GM23338 (cell line): ENCODE data around the gene THSD4. TPM values are rescaled to one million over a fixed set of nuclear protein-coding genes. Genes with fewer than 3 reads are reported as not detected.

Experiments
- ATAC-seq: fragments of 200-7000 bp; cut with Tn5 transposase; 3 replicates; pipeline ENCODE4 v1.9.1; 2020
- DNase-seq: peaks from one replicate; pipeline ENCODE4 v3.0.0-alpha.2; 2015; ENCODE audit warnings: low spot score
- H2AFZ ChIP-seq: fragments of 200-600 bp; sonication (generic); 2 replicates; pipeline ENCODE4 v1.8.0; 2016; ENCODE audit warnings: antibody characterized with exemption, mild to moderate bottlenecking, moderate library complexity
- H3F3A ChIP-seq: fragments of 200-600 bp; sonication (generic); replicated peaks from 2 replicates; pipeline ENCODE4 v1.8.0; 2017; ENCODE audit warnings: antibody characterized with exemption, mixed run types, low read depth
- H3K27ac ChIP-seq: fragments of 200-600 bp; sonication (generic); 2 replicates; pipeline ENCODE4 v1.6.1; 2016; ENCODE audit warnings: low read depth
- H3K27me3 ChIP-seq: fragments of 200-600 bp; sonication (generic); 2 replicates; pipeline ENCODE4 v1.8.0; 2016; ENCODE audit warnings: mild to moderate bottlenecking, mixed run types, moderate library complexity; ENCODE audit not compliant: insufficient read depth
- H3K36me3 ChIP-seq: fragments of 200-600 bp; sonication (generic); 2 replicates; pipeline ENCODE4 v1.8.0; 2016; ENCODE audit warnings: mild to moderate bottlenecking; ENCODE audit not compliant: insufficient read depth
- H3K4me1 ChIP-seq: fragments of 200-600 bp; sonication (generic); 2 replicates; pipeline ENCODE4 v1.8.0; 2016; ENCODE audit warnings: mild to moderate bottlenecking, moderate library complexity; ENCODE audit not compliant: insufficient read depth
- H3K4me2 ChIP-seq: fragments of 200-600 bp; sonication (generic); 2 replicates; pipeline ENCODE4 v1.7.1; 2017; ENCODE audit warnings: mixed run types
- H3K4me3 ChIP-seq: fragments of 200-600 bp; sonication (generic); 2 replicates; pipeline ENCODE4 v1.6.1; 2016; ENCODE audit warnings: mixed run types
- H3K79me2 ChIP-seq: fragments of 200-600 bp; sonication (generic); replicated peaks from 2 replicates; pipeline ENCODE4 v1.8.0; 2017; ENCODE audit warnings: mild to moderate bottlenecking; ENCODE audit not compliant: insufficient read depth
- H3K9me2 ChIP-seq: fragments of 200-600 bp; sonication (generic); 2 replicates; pipeline ENCODE4 v1.8.0; 2017; ENCODE audit not compliant: insufficient read depth
- H4K20me1 ChIP-seq: fragments of 200-600 bp; sonication (generic); replicated peaks from 2 replicates; pipeline ENCODE4 v1.8.0; 2017; ENCODE audit warnings: mild to moderate bottlenecking; ENCODE audit not compliant: insufficient read depth
- H3K27ac Mint-ChIP-seq: 2 replicates; pipeline ENCODE4 v1.8.0; 2020; ENCODE audit warnings: inconsistent platforms, mild to moderate bottlenecking, moderate library complexity, mixed read lengths
- H3K27me3 Mint-ChIP-seq: 3 replicates; pipeline ENCODE4 v1.8.0; 2022; ENCODE audit warnings: low read depth, mild to moderate bottlenecking, moderate library complexity, mixed read lengths, inconsistent platforms; ENCODE audit not compliant: insufficient read depth, poor library complexity
- H3K36me3 Mint-ChIP-seq: 3 replicates; pipeline ENCODE4 v1.8.0; 2021; ENCODE audit warnings: low read depth, mild to moderate bottlenecking, inconsistent platforms, moderate library complexity, mixed read lengths
- H3K4me1 Mint-ChIP-seq: 3 replicates; pipeline ENCODE4 v1.8.0; 2020; ENCODE audit warnings: mild to moderate bottlenecking, inconsistent platforms, mixed read lengths
- H3K4me3 Mint-ChIP-seq: 3 replicates; pipeline ENCODE4 v1.8.0; 2021; ENCODE audit warnings: moderate library complexity, mild to moderate bottlenecking, inconsistent platforms, mixed read lengths
- H3K9me3 Mint-ChIP-seq: 3 replicates; pipeline ENCODE4 v1.8.0; 2020; ENCODE audit warnings: moderate library complexity, mild to moderate bottlenecking, inconsistent platforms, mixed read lengths
- CREB1 ChIP-seq: fragments of 250-450 bp; sonication (Bioruptor Pico); IDR thresholded peaks from 2 replicates; pipeline ENCODE4 v1.5.0; 2020; ENCODE audit warnings: low read depth, mild to moderate bottlenecking, moderate library complexity
- EZH2 ChIP-seq: fragments of 200-600 bp; sonication (generic); IDR thresholded peaks from one replicate; pipeline ENCODE4 v1.8.0; 2017; ENCODE audit warnings: antibody characterized with exemption, mild to moderate bottlenecking, low read depth; ENCODE audit not compliant: unreplicated experiment
- EZH2phosphoT487 ChIP-seq: fragments of 200-600 bp; sonication (generic); IDR thresholded peaks from one replicate; pipeline ENCODE4 v1.8.1; 2018; ENCODE audit warnings: antibody characterized with exemption; ENCODE audit not compliant: unreplicated experiment
- JUNB ChIP-seq: IDR thresholded peaks from one replicate; pipeline ENCODE4 v1.6.1; 2016; ENCODE audit warnings: antibody characterized with exemption; ENCODE audit not compliant: unreplicated experiment
- NANOG ChIP-seq: IDR thresholded peaks from 2 replicates; pipeline ENCODE4 v1.6.1; 2016; ENCODE audit warnings: antibody characterized with exemption, borderline replicate concordance
- POLR2AphosphoS5 ChIP-seq: IDR thresholded peaks from 2 replicates; pipeline ENCODE4 v1.6.1; 2016; ENCODE audit warnings: antibody characterized with exemption, low read depth
- STAT1 ChIP-seq: IDR thresholded peaks from one replicate; pipeline ENCODE4 v1.6.1; 2016; ENCODE audit warnings: antibody characterized with exemption; ENCODE audit not compliant: unreplicated experiment
- ZNF114 ChIP-seq: fragments of 250-450 bp; sonication (Bioruptor Pico); IDR thresholded peaks from 2 replicates; pipeline ENCODE4 v1.5.0; 2020; ENCODE audit warnings: mild to moderate bottlenecking, moderate library complexity
- ZNF331 ChIP-seq: fragments of 250-450 bp; sonication (Bioruptor Pico); IDR thresholded peaks from 2 replicates; pipeline ENCODE4 v1.5.0; 2020; ENCODE audit warnings: low read depth, mild to moderate bottlenecking, moderate library complexity
- polyA plus RNA-seq: library from polyadenylated mRNA; unstranded; fragments of >200 nt; fragmentation: Nextera tagmentation; extraction: Ambion mirVana; gene quantifications from 2 replicates; pipeline ENCODE4 v1.2.1, GENCODE V29; 2016
- total RNA-seq: library from RNA; depleted of rRNA; stranded (reverse); fragments of >200 nt; shearing (Covaris generic); gene quantifications from 2 replicates; pipeline ENCODE4 v1.2.3, GENCODE V29; 2014
- TF ChIP-seq, protein P1 (sequence below): IDR thresholded peaks from 2 replicates; pipeline ENCODE4 v1.6.1; 2016; ENCODE audit warnings: antibody characterized with exemption
- TF ChIP-seq, protein P2 (sequence below): IDR thresholded peaks from one replicate; pipeline ENCODE4 v1.6.1; 2018; ENCODE audit warnings: antibody characterized with exemption; ENCODE audit not compliant: unreplicated experiment
- TF ChIP-seq, protein P3 (sequence below), 2 experiments: fragments of 200-600 bp in 1 of 2; sonication (generic) in 1 of 2; conservative IDR thresholded peaks; 2 replicates each; pipeline versions ENCODE4 v1.5.1 to v1.6.1; 2016 to 2017; ENCODE audit warnings: antibody characterized with exemption in 2 of 2, low read depth in 2 of 2, mild to moderate bottlenecking in 2 of 2, moderate library complexity in 1 of 2
- TF ChIP-seq, protein P4 (sequence below): fragments of 250-450 bp; sonication (Bioruptor Pico); IDR thresholded peaks from 2 replicates; pipeline ENCODE4 v1.5.0; 2020; ENCODE audit warnings: mild to moderate bottlenecking, moderate library complexity

The THSD4 gene
- total and polyA plus RNA-seq, 2 experiments from 2014 or later, result 2.0 to 7.4 TPM

DNA sequence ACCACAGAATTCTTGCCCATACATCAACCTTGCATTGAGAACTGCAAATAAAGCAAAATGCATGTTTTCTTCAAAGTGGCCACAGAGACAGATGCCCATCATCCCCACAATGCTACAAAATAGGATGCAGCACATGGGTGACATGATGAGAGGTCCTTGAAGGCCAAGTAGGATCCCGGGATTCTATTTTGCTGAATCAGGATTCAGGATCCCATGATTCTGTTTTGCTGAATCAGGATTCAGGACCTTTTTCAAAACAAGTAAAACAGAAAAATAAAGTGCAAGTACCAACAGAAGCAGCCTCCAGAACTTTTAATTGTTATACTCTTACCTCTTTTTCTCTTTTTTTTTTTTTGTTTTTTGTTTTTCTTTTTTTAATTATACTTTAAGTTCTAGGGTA is 453.0 kb downstream of the THSD4 start (continued):
- TF ChIP-seq ZNF331 (CRISPR knock-in tag) (no peak), EZH2phosphoT487 (no peak), EZH2 (no peak)

DNA sequence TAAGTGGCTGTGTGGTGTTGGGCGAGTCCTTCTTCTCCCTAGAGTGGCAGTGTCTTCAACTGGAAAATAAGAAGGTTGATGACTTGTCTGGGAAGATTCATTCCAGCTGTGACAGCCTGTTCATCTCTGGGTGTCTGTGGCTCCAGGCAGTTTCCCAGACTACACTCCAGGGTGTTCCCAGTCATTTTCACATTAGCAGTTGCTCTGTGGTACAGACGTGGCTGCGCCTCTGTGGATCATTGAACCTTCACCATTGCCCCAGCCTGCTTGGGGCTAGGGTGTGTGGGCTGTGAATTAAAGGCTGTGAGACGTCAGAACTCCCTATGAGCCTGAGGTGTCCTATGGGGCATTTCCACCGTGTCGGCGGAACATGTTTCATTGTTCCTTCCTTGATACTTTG is 455.5 kb downstream of the THSD4 start:
- H3K4me3 ChIP-seq, result no peak overlapping the region
- no peaks in the 10 kb centered on the region for H4K20me1 ChIP-seq
- peaks cover 9% of the 10 kb centered on the region for H3K4me1 Mint-ChIP-seq
- no peak overlapping the region for H3K4me2 ChIP-seq
- H3K9me3 Mint-ChIP-seq, result no peaks in the 10 kb centered on the region; the same call in 2 of the 3 replicates
- H3K27ac ChIP-seq, result no peak overlapping the region
- no peaks in the 10 kb centered on the region for H3K27me3 ChIP-seq
- ATAC-seq (no peak), DNase-seq (no peak)
- peaks cover 8% of the 10 kb centered on the region for H3K27me3 Mint-ChIP-seq
- H3K9me2 ChIP-seq, result no peaks in the 10 kb centered on the region
- no peaks in the 10 kb centered on the region for H3K36me3 ChIP-seq
- H3K27ac Mint-ChIP-seq, result no peak overlapping the region
- no peak overlapping the region for H3K4me3 Mint-ChIP-seq
- no peaks in the 10 kb centered on the region for H3K79me2 ChIP-seq
- no peak overlapping the region for H2AFZ ChIP-seq
- 0 out of 2 replicates have a peak, but pooled peaks cover 3% of the 10 kb centered on the region for H3K4me1 ChIP-seq
- H3K36me3 Mint-ChIP-seq, result no peaks in the 10 kb centered on the region
- no peaks in the 10 kb centered on the region for H3F3A ChIP-seq
- TF ChIP-seq ZNF114 (CRISPR knock-in tag) (no peak), JUNB (no peak), STAT1 (no peak), EZH2 (no peak), EZH2phosphoT487 (no peak), NANOG (no peak), ZNF331 (CRISPR knock-in tag) (no peak), POLR2AphosphoS5 (no peak), CREB1 (no peak)
- TF ChIP-seq, protein P1, sequence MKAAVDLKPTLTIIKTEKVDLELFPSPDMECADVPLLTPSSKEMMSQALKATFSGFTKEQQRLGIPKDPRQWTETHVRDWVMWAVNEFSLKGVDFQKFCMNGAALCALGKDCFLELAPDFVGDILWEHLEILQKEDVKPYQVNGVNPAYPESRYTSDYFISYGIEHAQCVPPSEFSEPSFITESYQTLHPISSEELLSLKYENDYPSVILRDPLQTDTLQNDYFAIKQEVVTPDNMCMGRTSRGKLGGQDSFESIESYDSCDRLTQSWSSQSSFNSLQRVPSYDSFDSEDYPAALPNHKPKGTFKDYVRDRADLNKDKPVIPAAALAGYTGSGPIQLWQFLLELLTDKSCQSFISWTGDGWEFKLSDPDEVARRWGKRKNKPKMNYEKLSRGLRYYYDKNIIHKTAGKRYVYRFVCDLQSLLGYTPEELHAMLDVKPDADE, result no peak
- TF ChIP-seq, protein P2, sequence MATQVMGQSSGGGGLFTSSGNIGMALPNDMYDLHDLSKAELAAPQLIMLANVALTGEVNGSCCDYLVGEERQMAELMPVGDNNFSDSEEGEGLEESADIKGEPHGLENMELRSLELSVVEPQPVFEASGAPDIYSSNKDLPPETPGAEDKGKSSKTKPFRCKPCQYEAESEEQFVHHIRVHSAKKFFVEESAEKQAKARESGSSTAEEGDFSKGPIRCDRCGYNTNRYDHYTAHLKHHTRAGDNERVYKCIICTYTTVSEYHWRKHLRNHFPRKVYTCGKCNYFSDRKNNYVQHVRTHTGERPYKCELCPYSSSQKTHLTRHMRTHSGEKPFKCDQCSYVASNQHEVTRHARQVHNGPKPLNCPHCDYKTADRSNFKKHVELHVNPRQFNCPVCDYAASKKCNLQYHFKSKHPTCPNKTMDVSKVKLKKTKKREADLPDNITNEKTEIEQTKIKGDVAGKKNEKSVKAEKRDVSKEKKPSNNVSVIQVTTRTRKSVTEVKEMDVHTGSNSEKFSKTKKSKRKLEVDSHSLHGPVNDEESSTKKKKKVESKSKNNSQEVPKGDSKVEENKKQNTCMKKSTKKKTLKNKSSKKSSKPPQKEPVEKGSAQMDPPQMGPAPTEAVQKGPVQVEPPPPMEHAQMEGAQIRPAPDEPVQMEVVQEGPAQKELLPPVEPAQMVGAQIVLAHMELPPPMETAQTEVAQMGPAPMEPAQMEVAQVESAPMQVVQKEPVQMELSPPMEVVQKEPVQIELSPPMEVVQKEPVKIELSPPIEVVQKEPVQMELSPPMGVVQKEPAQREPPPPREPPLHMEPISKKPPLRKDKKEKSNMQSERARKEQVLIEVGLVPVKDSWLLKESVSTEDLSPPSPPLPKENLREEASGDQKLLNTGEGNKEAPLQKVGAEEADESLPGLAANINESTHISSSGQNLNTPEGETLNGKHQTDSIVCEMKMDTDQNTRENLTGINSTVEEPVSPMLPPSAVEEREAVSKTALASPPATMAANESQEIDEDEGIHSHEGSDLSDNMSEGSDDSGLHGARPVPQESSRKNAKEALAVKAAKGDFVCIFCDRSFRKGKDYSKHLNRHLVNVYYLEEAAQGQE, result no peak
- TF ChIP-seq, protein P3, sequence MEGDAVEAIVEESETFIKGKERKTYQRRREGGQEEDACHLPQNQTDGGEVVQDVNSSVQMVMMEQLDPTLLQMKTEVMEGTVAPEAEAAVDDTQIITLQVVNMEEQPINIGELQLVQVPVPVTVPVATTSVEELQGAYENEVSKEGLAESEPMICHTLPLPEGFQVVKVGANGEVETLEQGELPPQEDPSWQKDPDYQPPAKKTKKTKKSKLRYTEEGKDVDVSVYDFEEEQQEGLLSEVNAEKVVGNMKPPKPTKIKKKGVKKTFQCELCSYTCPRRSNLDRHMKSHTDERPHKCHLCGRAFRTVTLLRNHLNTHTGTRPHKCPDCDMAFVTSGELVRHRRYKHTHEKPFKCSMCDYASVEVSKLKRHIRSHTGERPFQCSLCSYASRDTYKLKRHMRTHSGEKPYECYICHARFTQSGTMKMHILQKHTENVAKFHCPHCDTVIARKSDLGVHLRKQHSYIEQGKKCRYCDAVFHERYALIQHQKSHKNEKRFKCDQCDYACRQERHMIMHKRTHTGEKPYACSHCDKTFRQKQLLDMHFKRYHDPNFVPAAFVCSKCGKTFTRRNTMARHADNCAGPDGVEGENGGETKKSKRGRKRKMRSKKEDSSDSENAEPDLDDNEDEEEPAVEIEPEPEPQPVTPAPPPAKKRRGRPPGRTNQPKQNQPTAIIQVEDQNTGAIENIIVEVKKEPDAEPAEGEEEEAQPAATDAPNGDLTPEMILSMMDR (conservative IDR thresholded peaks at IDR 0.05; ENCODE audit: low read depth in 2 of 2), result no peak
- TF ChIP-seq, protein P4, sequence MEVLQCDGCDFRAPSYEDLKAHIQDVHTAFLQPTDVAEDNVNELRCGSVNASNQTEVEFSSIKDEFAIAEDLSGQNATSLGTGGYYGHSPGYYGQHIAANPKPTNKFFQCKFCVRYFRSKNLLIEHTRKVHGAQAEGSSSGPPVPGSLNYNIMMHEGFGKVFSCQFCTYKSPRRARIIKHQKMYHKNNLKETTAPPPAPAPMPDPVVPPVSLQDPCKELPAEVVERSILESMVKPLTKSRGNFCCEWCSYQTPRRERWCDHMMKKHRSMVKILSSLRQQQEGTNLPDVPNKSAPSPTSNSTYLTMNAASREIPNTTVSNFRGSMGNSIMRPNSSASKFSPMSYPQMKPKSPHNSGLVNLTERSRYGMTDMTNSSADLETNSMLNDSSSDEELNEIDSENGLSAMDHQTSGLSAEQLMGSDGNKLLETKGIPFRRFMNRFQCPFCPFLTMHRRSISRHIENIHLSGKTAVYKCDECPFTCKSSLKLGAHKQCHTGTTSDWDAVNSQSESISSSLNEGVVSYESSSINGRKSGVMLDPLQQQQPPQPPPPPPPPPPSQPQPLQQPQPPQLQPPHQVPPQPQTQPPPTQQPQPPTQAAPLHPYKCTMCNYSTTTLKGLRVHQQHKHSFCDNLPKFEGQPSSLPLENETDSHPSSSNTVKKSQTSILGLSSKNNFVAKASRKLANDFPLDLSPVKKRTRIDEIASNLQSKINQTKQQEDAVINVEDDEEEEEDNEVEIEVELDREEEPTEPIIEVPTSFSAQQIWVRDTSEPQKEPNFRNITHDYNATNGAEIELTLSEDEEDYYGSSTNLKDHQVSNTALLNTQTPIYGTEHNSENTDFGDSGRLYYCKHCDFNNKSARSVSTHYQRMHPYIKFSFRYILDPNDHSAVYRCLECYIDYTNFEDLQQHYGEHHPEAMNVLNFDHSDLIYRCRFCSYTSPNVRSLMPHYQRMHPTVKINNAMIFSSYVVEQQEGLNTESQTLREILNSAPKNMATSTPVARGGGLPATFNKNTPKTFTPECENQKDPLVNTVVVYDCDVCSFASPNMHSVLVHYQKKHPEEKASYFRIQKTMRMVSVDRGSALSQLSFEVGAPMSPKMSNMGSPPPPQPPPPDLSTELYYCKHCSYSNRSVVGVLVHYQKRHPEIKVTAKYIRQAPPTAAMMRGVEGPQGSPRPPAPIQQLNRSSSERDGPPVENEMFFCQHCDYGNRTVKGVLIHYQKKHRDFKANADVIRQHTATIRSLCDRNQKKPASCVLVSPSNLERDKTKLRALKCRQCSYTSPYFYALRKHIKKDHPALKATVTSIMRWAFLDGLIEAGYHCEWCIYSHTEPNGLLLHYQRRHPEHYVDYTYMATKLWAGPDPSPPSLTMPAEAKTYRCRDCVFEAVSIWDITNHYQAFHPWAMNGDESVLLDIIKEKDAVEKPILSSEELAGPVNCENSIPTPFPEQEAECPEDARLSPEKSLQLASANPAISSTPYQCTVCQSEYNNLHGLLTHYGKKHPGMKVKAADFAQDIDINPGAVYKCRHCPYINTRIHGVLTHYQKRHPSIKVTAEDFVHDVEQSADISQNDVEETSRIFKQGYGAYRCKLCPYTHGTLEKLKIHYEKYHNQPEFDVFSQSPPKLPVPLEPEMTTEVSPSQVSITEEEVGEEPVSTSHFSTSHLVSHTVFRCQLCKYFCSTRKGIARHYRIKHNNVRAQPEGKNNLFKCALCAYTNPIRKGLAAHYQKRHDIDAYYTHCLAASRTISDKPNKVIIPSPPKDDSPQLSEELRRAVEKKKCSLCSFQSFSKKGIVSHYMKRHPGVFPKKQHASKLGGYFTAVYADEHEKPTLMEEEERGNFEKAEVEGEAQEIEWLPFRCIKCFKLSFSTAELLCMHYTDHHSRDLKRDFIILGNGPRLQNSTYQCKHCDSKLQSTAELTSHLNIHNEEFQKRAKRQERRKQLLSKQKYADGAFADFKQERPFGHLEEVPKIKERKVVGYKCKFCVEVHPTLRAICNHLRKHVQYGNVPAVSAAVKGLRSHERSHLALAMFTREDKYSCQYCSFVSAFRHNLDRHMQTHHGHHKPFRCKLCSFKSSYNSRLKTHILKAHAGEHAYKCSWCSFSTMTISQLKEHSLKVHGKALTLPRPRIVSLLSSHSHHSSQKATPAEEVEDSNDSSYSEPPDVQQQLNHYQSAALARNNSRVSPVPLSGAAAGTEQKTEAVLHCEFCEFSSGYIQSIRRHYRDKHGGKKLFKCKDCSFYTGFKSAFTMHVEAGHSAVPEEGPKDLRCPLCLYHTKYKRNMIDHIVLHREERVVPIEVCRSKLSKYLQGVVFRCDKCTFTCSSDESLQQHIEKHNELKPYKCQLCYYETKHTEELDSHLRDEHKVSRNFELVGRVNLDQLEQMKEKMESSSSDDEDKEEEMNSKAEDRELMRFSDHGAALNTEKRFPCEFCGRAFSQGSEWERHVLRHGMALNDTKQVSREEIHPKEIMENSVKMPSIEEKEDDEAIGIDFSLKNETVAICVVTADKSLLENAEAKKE, result no peak
